ENCODE results near the gene ZDHHC13. TPM values are rescaled to one million over a fixed set of nuclear protein-coding genes. Genes with fewer than 3 reads are reported as not detected.

ZDHHC13 gene
- total RNA-seq, 4 donors from 2014 or later, result 19.5 to 26.9 (median 24.7) TPM

DNA sequence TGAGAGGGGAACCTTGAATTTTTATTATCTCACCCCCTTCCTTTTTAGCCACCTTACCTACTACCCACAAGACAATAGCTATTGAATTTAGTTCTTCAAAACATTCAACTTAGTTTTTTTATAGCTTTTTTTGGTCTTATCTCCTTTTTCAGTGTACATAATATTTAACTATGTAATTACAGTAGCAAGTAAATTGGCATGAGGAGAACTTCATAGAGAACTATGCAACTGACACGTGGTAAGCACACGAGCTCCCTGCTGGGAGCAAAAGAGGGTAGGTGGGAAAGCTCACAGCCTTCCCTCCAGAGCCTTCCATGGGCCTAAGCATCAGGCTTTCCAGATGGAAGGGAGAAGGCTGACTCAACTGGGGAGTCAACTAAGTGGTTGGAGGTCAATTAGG lies 22.1 kb upstream of the ZDHHC13 start:
- 73 to 75% methylated on average over 2 of the region's 2 CpGs for WGBS, 2 donors
- TF ChIP-seq POLR2A (IDR thresholded peaks at IDR 0.05), result no peak
- TF ChIP-seq, protein P1, sequence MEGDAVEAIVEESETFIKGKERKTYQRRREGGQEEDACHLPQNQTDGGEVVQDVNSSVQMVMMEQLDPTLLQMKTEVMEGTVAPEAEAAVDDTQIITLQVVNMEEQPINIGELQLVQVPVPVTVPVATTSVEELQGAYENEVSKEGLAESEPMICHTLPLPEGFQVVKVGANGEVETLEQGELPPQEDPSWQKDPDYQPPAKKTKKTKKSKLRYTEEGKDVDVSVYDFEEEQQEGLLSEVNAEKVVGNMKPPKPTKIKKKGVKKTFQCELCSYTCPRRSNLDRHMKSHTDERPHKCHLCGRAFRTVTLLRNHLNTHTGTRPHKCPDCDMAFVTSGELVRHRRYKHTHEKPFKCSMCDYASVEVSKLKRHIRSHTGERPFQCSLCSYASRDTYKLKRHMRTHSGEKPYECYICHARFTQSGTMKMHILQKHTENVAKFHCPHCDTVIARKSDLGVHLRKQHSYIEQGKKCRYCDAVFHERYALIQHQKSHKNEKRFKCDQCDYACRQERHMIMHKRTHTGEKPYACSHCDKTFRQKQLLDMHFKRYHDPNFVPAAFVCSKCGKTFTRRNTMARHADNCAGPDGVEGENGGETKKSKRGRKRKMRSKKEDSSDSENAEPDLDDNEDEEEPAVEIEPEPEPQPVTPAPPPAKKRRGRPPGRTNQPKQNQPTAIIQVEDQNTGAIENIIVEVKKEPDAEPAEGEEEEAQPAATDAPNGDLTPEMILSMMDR (IDR thresholded peaks at IDR 0.05), result no peak
- intact Hi-C loops (cut with DNase I), result no loop called here

DNA sequence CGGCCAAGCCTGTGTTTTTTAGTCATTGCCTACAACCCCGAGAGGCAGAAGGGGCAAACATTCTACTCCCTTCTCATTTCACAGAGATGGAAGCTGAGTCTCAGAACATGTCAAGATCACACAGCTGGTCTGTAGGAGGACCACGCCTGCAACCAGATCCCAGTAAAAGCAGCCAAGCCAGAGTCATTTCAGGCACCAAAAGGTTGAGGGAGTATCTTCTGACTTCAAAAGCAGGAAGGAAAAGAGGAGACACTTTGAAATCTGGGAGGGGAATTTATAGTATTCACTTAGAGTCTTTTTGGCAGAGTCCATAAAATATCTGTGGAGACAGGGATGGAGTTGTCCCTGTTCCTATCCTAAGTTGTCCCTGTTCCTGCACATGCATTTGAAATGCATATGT lies 17.9 kb upstream of the ZDHHC13 start:
- no peak for TF ChIP-seq POLR2A (IDR thresholded peaks at IDR 0.05)
- TF ChIP-seq, protein P1 (IDR thresholded peaks at IDR 0.05), result no peak
- intact Hi-C loops (cut with DNase I), result no loop called here

More for the DNA sequence above, 22.1 kb upstream of the ZDHHC13 start:
- H3K4me3 ChIP-seq (replicated peaks in 1 of 3), result no peak overlapping the region
- H3K27ac ChIP-seq, result no peak overlapping the region
- no peaks in the 10 kb centered on the region for H3K27me3 ChIP-seq
- no peaks in the 10 kb centered on the region for H3K9me3 ChIP-seq
- H3K36me3 ChIP-seq, result no peaks in the 10 kb centered on the region
- H3K4me1 ChIP-seq, result no peaks in the 10 kb centered on the region
- DNase-seq, result no peak

DNA sequence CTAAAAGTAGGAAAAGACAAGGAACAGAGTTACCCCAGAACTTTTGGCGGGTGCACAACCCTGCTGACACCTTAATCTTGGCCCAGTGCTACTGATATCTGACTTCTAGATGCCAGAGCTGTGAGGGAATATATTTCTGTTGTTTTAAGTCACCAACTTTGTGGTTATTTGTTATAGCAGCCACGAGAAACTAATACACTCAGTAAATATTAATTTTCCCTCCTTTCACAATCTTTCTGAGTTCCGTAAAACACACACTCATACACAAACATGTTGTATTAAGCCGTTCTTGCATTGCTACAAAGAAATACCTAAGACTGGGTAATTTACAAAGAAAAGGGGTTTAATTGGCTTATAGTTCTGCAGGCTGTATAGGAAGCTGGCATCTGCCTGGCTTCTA lies 16.1 kb upstream of the ZDHHC13 start:
- no peaks in the 10 kb centered on the region for H3K27me3 ChIP-seq
- no peak for TF ChIP-seq POLR2A (IDR thresholded peaks at IDR 0.05)
- TF ChIP-seq, protein P1 (IDR thresholded peaks at IDR 0.05), result no peak
- no peak for DNase-seq
- no peak overlapping the region for H3K4me3 ChIP-seq (replicated peaks in 1 of 3)
- no peak overlapping the region for H3K27ac ChIP-seq
- H3K36me3 ChIP-seq, result no peaks in the 10 kb centered on the region
- H3K4me1 ChIP-seq, result no peaks in the 10 kb centered on the region
- intact Hi-C loops (cut with DNase I), result no loop called here
- 87 to 94% methylated on average over 4 of the region's 4 CpGs for WGBS, 2 donors
- H3K9me3 ChIP-seq, result no peaks in the 10 kb centered on the region

More for the DNA sequence above, 17.9 kb upstream of the ZDHHC13 start:
- no peaks in the 10 kb centered on the region for H3K9me3 ChIP-seq
- no peak overlapping the region for H3K27ac ChIP-seq
- H3K27me3 ChIP-seq, result no peaks in the 10 kb centered on the region
- WGBS, 2 donors, result 86 to 91% methylated on average over 3 of the region's 3 CpGs
- no peak overlapping the region for H3K4me3 ChIP-seq (replicated peaks in 1 of 3)
- H3K36me3 ChIP-seq, result no peaks in the 10 kb centered on the region
- no peak for DNase-seq
- H3K4me1 ChIP-seq, result no peaks in the 10 kb centered on the region

DNA sequence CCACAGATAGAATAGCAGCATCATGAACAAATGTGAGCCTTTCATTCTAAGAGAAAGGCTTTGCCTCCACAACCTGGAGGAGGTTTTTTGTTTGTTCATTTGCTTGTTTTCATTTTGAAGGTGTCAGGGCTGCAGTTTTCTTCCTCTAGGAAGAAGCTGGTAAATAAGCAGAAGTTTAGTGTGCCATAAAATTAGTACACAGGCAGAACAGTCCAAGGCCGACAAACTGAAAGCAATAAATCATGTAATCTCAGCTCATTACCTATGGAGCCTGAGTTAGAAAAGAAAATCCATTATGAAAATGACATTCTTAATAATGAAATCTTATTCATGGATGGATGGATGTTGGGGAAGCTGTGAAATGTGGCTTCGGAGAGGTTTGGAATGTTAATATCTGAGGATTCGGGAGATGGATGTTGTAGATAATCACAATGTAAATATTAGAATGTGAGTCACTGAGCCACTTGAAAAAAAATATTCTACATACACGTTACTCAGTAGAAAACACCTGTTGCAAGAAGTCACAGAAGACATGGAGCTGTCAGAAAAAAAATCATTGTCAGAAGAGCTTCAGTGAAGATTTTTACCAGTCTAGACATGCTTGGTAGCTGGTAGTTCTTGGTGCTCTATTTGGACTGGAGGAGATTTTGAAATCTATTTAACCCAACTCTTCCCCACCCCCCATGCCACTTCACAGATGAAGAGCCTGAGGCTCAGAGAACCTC lies 15.0 kb upstream of the ZDHHC13 start:
- intact Hi-C loops (cut with DNase I), result no loop called here
- no peaks in the 10 kb centered on the region for H3K4me1 ChIP-seq
- no peak for DNase-seq
- H3K36me3 ChIP-seq, result no peaks in the 10 kb centered on the region
- no peaks in the 10 kb centered on the region for H3K27me3 ChIP-seq
- no peak overlapping the region for H3K27ac ChIP-seq
- no peak overlapping the region for H3K4me3 ChIP-seq (replicated peaks in 1 of 3)
- WGBS, 2 donors, result 67 to 74% methylated on average over 4 of the region's 4 CpGs
- TF ChIP-seq, protein P1 (IDR thresholded peaks at IDR 0.05), result no peak
- TF ChIP-seq POLR2A (IDR thresholded peaks at IDR 0.05), result no peak
- no peaks in the 10 kb centered on the region for H3K9me3 ChIP-seq

DNA sequence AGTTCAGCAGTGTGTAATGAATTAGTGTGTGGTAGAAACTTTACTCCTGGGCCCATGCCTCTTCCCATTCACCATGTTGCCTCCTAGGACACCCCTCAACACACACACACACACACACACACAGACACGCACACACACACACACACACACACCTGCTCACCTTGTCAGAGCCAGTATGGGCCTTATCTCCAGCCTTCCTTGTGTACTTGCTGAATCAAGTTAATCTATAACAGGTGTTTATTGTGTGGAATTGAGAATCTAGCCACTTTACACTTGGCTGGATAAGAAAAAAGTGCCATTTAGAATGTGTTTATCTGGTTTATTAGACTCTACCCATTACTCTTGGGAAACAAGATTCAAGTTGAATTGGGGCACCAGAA lies 14.5 kb upstream of the ZDHHC13 start:
- intact Hi-C loops (cut with DNase I), result no loop called here
- no peaks in the 10 kb centered on the region for H3K27me3 ChIP-seq
- H3K36me3 ChIP-seq, result no peaks in the 10 kb centered on the region
- DNase-seq, result no peak
- no peaks in the 10 kb centered on the region for H3K9me3 ChIP-seq
- TF ChIP-seq POLR2A (IDR thresholded peaks at IDR 0.05), result no peak
- TF ChIP-seq, protein P1 (IDR thresholded peaks at IDR 0.05), result no peak
- H3K4me3 ChIP-seq (replicated peaks in 1 of 3), result no peak overlapping the region
- H3K27ac ChIP-seq, result no peak overlapping the region
- no peaks in the 10 kb centered on the region for H3K4me1 ChIP-seq
- WGBS, 2 donors, result 90 to 100% methylated on average over 1 of the region's 1 CpG

All from thyroid gland (tissue), 4 donors.